IPS DF 4.7 (cell line): Measurements from ENCODE around the gene CEP57.
"Not testable (repeated sequence)": the region's sequence is repeated elsewhere in the genome, so short reads cannot be mapped to it uniquely, and the experiment has no call there.

Experiments used
- DNase-seq: peaks from one replicate; pipeline ENCODE4 v3.0.0-alpha.2; 2013; ENCODE audit warnings: low spot score; ENCODE audit errors: extremely low read depth

CEP57 gene

GRCh38 chr11:95854362-95854761 is 64.1 kb downstream of the CEP57 start:
- DNase-seq = not testable (repeated sequence)

GRCh38 chr11:95860024-95860423 is 69.7 kb downstream of the CEP57 start:
- DNase-seq = not testable (repeated sequence)

- no peak for DNase-seq
Observed at GRCh38 chr11:95863486-95864140, 73.3 kb downstream of the CEP57 start.

- DNase-seq = no peak
Observed at GRCh38 chr11:95867105-95867504, 76.8 kb downstream of the CEP57 start.

GRCh38 chr11:95870877-95871276 is 80.6 kb downstream of the CEP57 start:
- DNase-seq = not testable (repeated sequence)

GRCh38 chr11:95877291-95877690 is 87.0 kb downstream of the CEP57 start:
- DNase-seq = no peak
